WERI-Rb-1 (cell line): ENCODE results near the gene MAP2K4.

Experiments
- DNase-seq: peaks from one replicate; pipeline ENCODE4 v3.0.0-alpha.2; 2020
- H3K27ac ChIP-seq: fragments of 250-450 bp; sonication (Bioruptor Pico); 2 replicates; pipeline ENCODE4 v1.5.1; 2020; ENCODE audit warnings: mild to moderate bottlenecking, moderate library complexity
- H3K27me3 ChIP-seq: fragments of 250-450 bp; sonication (Bioruptor Pico); 2 replicates; pipeline ENCODE4 v1.5.1; 2021; ENCODE audit warnings: mild to moderate bottlenecking, low read depth, moderate library complexity; ENCODE audit not compliant: insufficient read depth, severe bottlenecking
- H3K36me3 ChIP-seq: fragments of 250-450 bp; sonication (Bioruptor Pico); 2 replicates; pipeline ENCODE4 v1.5.1; 2020; ENCODE audit warnings: mild to moderate bottlenecking, moderate library complexity
- H3K4me3 ChIP-seq: 2 replicates; pipeline ENCODE4 v1.5.1; 2011; ENCODE audit warnings: low read depth, mild to moderate bottlenecking, control low read depth, low read length
- H3K9me3 ChIP-seq: fragments of 250-450 bp; sonication (Bioruptor Pico); 2 replicates; pipeline ENCODE4 v1.5.1; 2021; ENCODE audit warnings: mild to moderate bottlenecking, moderate library complexity; ENCODE audit not compliant: severe bottlenecking
- CTCF ChIP-seq: IDR thresholded peaks from 2 replicates; pipeline ENCODE4 v1.5.1; 2011; ENCODE audit warnings: low read depth, mild to moderate bottlenecking, control low read depth, inconsistent platforms, low read length

Gene MAP2K4

GRCh38 chr17:11997972-11998233 lies 22.8 kb upstream of the MAP2K4 start:
- DNase-seq = no peak
- no peak for TF ChIP-seq CTCF
- Histone ChIP-seq H3K36me3 (no peaks in the 10 kb centered on the region), H3K9me3 (no peaks in the 10 kb centered on the region), H3K27me3 (no peaks in the 10 kb centered on the region), H3K27ac (peak overlapping the region; percentile 76), H3K4me3 (peak overlapping the region; percentile 58)

- no peaks in the 10 kb centered on the region for H3K9me3 ChIP-seq
- H3K36me3 ChIP-seq = no peaks in the 10 kb centered on the region
- no peak for DNase-seq
- no peak for TF ChIP-seq CTCF
- H3K27me3 ChIP-seq = no peaks in the 10 kb centered on the region
- no peak overlapping the region for H3K27ac ChIP-seq
- H3K4me3 ChIP-seq = no peak overlapping the region
Measured at GRCh38 chr17:11999696-12000095, 21.0 kb upstream of the MAP2K4 start.

- Histone ChIP-seq H3K36me3 (no peaks in the 10 kb centered on the region), H3K27ac (no peak overlapping the region), H3K27me3 (no peaks in the 10 kb centered on the region), H3K9me3 (no peaks in the 10 kb centered on the region), H3K4me3 (no peak overlapping the region)
- TF ChIP-seq CTCF = no peak
- DNase-seq = no peak
Measured at GRCh38 chr17:12007466-12007865, 13.2 kb upstream of the MAP2K4 start.

- Histone ChIP-seq H3K36me3 (no peaks in the 10 kb centered on the region), H3K4me3 (peak overlapping the region; percentile 68), H3K9me3 (no peaks in the 10 kb centered on the region), H3K27ac (no peak overlapping the region), H3K27me3 (peaks cover 6% of the 10 kb centered on the region)
- DNase-seq = no peak
- no peak for TF ChIP-seq CTCF
Measured at GRCh38 chr17:12021623-12022140, 1.0 kb downstream of the MAP2K4 start.

GRCh38 chr17:12022310-12022709 lies 1.6 kb downstream of the MAP2K4 start:
- no peaks in the 10 kb centered on the region for H3K36me3 ChIP-seq
- H3K27me3 ChIP-seq = peaks cover 6% of the 10 kb centered on the region
- no peak overlapping the region for H3K4me3 ChIP-seq
- no peak for DNase-seq
- no peaks in the 10 kb centered on the region for H3K9me3 ChIP-seq
- H3K27ac ChIP-seq = no peak overlapping the region
- TF ChIP-seq CTCF = no peak

- Histone ChIP-seq H3K27ac (no peak overlapping the region), H3K36me3 (no peaks in the 10 kb centered on the region), H3K9me3 (no peaks in the 10 kb centered on the region), H3K4me3 (no peak overlapping the region), H3K27me3 (peaks cover 6% of the 10 kb centered on the region)
- TF ChIP-seq CTCF = no peak
- DNase-seq = no peak
Measured at GRCh38 chr17:12024327-12024726, 3.6 kb downstream of the MAP2K4 start.
